Peyer's patch (tissue), 4 donors: ENCODE data around the gene ITGB4.

ENCODE experiments used
- CTCF ChIP-seq, 6 experiments: fragments of 450-650 bp in 4 of 6; fragments of 200-600 bp in 2 of 6; sonication (generic) in 1 of 6; IDR thresholded peaks; one replicate each; pipeline ENCODE4 v1.5.1; 2017 to 2019; ENCODE audit warnings: antibody characterized with exemption in 6 of 6, mild to moderate bottlenecking in 3 of 6, moderate library complexity in 1 of 6
- POLR2A ChIP-seq, 2 donors: fragments of 450-650 bp; IDR thresholded peaks; one replicate each; pipeline ENCODE4 v1.5.1; 2017; ENCODE audit warnings: antibody characterized with exemption in 2 of 2, mild to moderate bottlenecking in 2 of 2, moderate library complexity in 2 of 2

DNA sequence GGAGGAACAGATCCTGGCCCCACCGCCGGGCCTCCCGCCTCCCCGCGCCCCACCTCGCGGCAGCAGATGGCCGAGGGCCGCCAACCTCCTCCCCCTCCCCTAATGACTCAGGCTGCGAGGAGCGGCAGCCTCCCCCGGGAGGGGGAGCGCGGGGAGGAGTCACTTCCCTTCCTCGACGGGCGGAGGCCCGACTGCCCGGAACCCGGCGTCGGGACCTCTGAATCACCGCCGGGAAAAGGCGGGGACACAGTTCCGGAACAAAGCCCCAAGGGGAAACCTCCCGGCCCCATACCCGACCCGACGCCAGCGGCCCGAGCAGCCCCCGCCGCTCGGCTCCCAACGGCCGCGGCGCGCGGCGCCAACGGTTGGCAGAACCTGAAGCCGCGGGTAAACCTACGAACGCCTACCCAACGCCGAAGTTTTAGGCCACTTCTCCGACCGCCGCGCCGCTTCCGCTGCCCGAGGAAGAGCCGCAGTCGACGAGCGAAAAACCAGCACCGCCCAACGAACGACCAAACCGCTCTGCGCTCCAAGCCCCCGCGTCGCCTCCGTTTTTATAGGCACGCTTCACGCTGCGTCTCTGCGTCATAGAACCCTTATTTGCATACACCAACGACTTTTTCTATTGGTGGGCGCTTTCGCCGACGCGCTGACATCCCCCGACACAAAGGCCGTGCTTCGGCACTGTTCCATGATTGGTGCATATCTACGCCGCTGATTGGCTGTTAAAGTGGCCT is 58.2 kb downstream of the ITGB4 start:
- peak; percentile 100 for TF ChIP-seq POLR2A (IDR thresholded peaks at IDR 0.05)
- peak in 1 of 6 experiments; percentile 8 for TF ChIP-seq CTCF (IDR thresholded peaks at IDR 0.05)
